Astrocyte of the cerebellum (primary cell): ENCODE data around the gene SMAD6.

ENCODE experiments used
- DNase-seq: peaks from one replicate; pipeline ENCODE4 v3.0.0-alpha.2; 2011; ENCODE audit warnings: low read depth
- H3K4me3 ChIP-seq: 2 replicates; pipeline ENCODE4 v1.5.1; 2011; ENCODE audit warnings: mild to moderate bottlenecking, low read depth, low read length, moderate library complexity
- CTCF ChIP-seq: IDR thresholded peaks from 2 replicates; pipeline ENCODE4 v1.5.1; 2012; ENCODE audit warnings: low read length, low read depth, moderate library complexity, mild to moderate bottlenecking; ENCODE audit errors: missing control alignments
- in situ Hi-C: cut with HindIII; loops from 2 replicates; pipeline ENCODE4 v1.10.0; 2017; ENCODE audit warnings: low sequenced_read_pairs

Gene SMAD6

GRCh38 chr15:66780172-66780972 is 78.3 kb downstream of the SMAD6 start:
- TF ChIP-seq CTCF: no peak
- in situ Hi-C loops: no loop called here
- no peak overlapping the region for H3K4me3 ChIP-seq
- peak; percentile 85 for DNase-seq

GRCh38 chr15:66780973-66781718 is 79.1 kb downstream of the SMAD6 start:
- TF ChIP-seq CTCF: no peak
- H3K4me3 ChIP-seq: no peak overlapping the region
- DNase-seq: no peak
- in situ Hi-C loops: no loop called here

GRCh38 chr15:66782785-66783184 is 80.7 kb downstream of the SMAD6 start:
- DNase-seq: no peak
- H3K4me3 ChIP-seq: no peak overlapping the region
- TF ChIP-seq CTCF: no peak
- in situ Hi-C loops: no loop called here

- DNase-seq: no peak
- TF ChIP-seq CTCF: no peak
- in situ Hi-C loops: no loop called here
- no peak overlapping the region for H3K4me3 ChIP-seq
Measured at GRCh38 chr15:66783314-66783713, 81.3 kb downstream of the SMAD6 start.

- in situ Hi-C loops: no loop called here
- no peak for TF ChIP-seq CTCF
- DNase-seq: no peak
- H3K4me3 ChIP-seq: no peak overlapping the region
Measured at GRCh38 chr15:66783725-66784124, 81.7 kb downstream of the SMAD6 start.

GRCh38 chr15:66784174-66784573 is 82.1 kb downstream of the SMAD6 start:
- in situ Hi-C loops: no loop called here
- H3K4me3 ChIP-seq: no peak overlapping the region
- no peak for TF ChIP-seq CTCF

More at GRCh38 chr15:66784174-66784573, 82.1 kb downstream of the SMAD6 start:
- DNase-seq: no peak
